ENCODE data around the gene SLC7A5.
"Not testable (repeated sequence)": the region's sequence is repeated elsewhere in the genome, so short reads cannot be mapped to it uniquely, and the experiment has no call there.

Gene SLC7A5

DNA sequence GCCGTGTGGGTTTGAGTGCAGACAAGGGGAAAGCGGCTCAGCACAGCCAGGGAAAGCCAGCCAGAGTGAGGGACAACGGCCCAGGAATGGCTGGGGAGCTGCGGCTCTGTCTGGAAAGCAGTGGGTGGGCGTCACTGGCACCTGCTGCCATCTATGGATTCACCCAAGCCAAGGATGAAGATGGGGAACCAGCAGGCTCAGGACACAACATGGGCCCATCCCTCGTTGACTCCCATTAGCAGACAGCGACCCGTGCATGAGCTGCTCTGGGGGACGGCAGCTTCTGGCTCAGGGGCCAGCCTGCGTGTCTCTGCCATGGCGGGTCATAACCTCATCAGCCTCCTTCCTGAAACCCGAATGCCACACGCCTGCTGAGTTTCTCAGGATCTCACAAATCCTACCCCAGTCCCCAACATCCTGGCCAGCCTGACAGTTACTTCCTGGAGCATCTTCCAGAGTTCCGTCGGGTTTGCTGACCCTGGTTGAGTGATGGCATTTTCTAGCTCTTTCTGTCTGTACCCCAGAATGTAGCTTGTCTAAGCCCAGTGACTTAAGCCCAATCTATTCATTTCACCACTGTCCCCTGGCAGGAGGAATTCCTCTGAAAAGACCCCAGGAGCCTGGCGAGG, 50.7 kb downstream of the SLC7A5 start:
- Histone ChIP-seq H3K9me3 (ENCODE audit: low read length) (peaks cover 13% of the 10 kb centered on the region), H3K27me3 (ENCODE audit: insufficient read depth, low read length) (peaks cover under 1% of the 10 kb centered on the region; the same call in 1 of the 2 replicates), H3K4me2 (ENCODE audit: low read length) (no peak overlapping the region), H3K36me3 (ENCODE audit: insufficient read depth, low read length) (no peaks in the 10 kb centered on the region; the same call in 1 of the 2 replicates), H2AFZ (ENCODE audit: low read length) (no peak overlapping the region), H3F3A (ENCODE audit: insufficient read depth, low read length) (no peaks in the 10 kb centered on the region), H3K9ac (ENCODE audit: low read length) (no peak overlapping the region), H3K27ac (ENCODE audit: low read depth, low read length, poor library complexity, severe bottlenecking) (no peak overlapping the region), H3K4me1 (ENCODE audit: insufficient read depth, low read length, severe bottlenecking) (peaks cover 13% of the 10 kb centered on the region), H3K9me2 (ENCODE audit: low read depth, low read length) (no peaks in the 10 kb centered on the region), H4K20me1 (ENCODE audit: insufficient read depth, low read length) (no peaks in the 10 kb centered on the region), H3K79me2 (ENCODE audit: insufficient read depth, low read length) (no peaks in the 10 kb centered on the region), H3K4me3 (ENCODE audit: low read depth, low read length, poor library complexity, severe bottlenecking) (no peak overlapping the region)
- TF ChIP-seq EZH2 (IDR thresholded peaks at IDR 0.05; ENCODE audit: borderline replicate concordance, low read length), result no peak
- TF ChIP-seq CTCF (IDR thresholded peaks at IDR 0.05; ENCODE audit: low read length), result no peak

DNA sequence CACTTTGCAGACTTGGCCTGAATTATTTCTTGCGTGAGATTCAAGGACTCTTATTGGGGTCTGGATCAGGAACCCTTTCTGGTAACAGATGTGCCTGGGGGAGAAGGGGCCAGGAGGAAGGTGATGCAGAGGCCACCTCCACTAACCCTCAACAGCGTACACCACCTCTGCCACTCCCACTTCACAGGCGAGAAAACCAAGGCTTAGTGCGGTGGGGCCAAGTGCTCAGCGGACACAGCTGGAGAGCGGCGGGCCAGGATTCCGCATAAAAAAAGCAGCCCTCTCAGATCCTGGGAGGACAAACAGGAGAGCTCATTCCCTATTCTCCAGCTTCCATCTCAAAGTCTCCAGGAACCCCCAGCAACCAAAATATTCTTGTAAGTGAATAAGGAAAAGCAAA, 51.4 kb downstream of the SLC7A5 start:
- Histone ChIP-seq H3K9me2 (ENCODE audit: low read depth, low read length) (no peaks in the 10 kb centered on the region), H3K79me2 (ENCODE audit: insufficient read depth, low read length) (no peaks in the 10 kb centered on the region), H4K20me1 (ENCODE audit: insufficient read depth, low read length) (no peaks in the 10 kb centered on the region), H2AFZ (ENCODE audit: low read length) (no peak overlapping the region), H3K36me3 (ENCODE audit: insufficient read depth, low read length) (no peaks in the 10 kb centered on the region; the same call in 1 of the 2 replicates), H3K9me3 (ENCODE audit: low read length) (peaks cover 13% of the 10 kb centered on the region), H3K4me1 (ENCODE audit: insufficient read depth, low read length, severe bottlenecking) (peaks cover 13% of the 10 kb centered on the region), H3K27me3 (ENCODE audit: insufficient read depth, low read length) (no peaks in the 10 kb centered on the region; the same call in 1 of the 2 replicates), H3K4me2 (ENCODE audit: low read length) (no peak overlapping the region), H3K9ac (ENCODE audit: low read length) (no peak overlapping the region), H3F3A (ENCODE audit: insufficient read depth, low read length) (no peaks in the 10 kb centered on the region), H3K4me3 (ENCODE audit: low read depth, low read length, poor library complexity, severe bottlenecking) (no peak overlapping the region), H3K27ac (ENCODE audit: low read depth, low read length, poor library complexity, severe bottlenecking) (no peak overlapping the region)
- TF ChIP-seq CTCF (IDR thresholded peaks at IDR 0.05; ENCODE audit: low read length) (no peak), EZH2 (IDR thresholded peaks at IDR 0.05; ENCODE audit: borderline replicate concordance, low read length) (no peak)

DNA sequence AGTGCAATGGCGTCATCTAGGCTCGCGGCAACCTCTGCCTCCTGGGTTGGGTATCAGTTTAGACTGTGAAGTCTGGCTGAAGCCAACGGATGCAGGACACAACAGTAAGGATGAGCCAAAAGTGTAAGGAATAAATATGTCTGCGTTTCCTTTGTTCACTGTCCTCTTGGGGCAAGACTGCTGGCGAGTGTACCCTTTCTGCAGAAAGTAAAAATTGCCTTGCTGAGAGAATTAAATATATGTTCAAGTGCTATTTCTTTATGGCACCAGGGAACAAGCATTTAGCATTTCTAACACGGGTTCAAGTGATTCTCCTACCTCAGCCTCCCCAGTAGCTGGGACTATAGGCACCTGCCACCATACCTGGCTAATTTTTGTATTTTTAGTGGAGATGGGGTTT, 51.9 kb downstream of the SLC7A5 start:
- H3K9me3 ChIP-seq (ENCODE audit: low read length), result peaks cover 13% of the 10 kb centered on the region
- H3K9ac ChIP-seq (ENCODE audit: low read length); H3K36me3 ChIP-seq (ENCODE audit: insufficient read depth, low read length); H4K20me1 ChIP-seq (ENCODE audit: insufficient read depth, low read length); H3K79me2 ChIP-seq (ENCODE audit: insufficient read depth, low read length); H3F3A ChIP-seq (ENCODE audit: insufficient read depth, low read length); H3K27ac ChIP-seq (ENCODE audit: low read depth, low read length, poor library complexity, severe bottlenecking); H3K4me2 ChIP-seq (ENCODE audit: low read length); H2AFZ ChIP-seq (ENCODE audit: low read length); H3K27me3 ChIP-seq (ENCODE audit: insufficient read depth, low read length); H3K4me3 ChIP-seq (ENCODE audit: low read depth, low read length, poor library complexity, severe bottlenecking); H3K9me2 ChIP-seq (ENCODE audit: low read depth, low read length): not testable (repeated sequence)
- H3K4me1 ChIP-seq (ENCODE audit: insufficient read depth, low read length, severe bottlenecking), result peaks cover 13% of the 10 kb centered on the region

DNA sequence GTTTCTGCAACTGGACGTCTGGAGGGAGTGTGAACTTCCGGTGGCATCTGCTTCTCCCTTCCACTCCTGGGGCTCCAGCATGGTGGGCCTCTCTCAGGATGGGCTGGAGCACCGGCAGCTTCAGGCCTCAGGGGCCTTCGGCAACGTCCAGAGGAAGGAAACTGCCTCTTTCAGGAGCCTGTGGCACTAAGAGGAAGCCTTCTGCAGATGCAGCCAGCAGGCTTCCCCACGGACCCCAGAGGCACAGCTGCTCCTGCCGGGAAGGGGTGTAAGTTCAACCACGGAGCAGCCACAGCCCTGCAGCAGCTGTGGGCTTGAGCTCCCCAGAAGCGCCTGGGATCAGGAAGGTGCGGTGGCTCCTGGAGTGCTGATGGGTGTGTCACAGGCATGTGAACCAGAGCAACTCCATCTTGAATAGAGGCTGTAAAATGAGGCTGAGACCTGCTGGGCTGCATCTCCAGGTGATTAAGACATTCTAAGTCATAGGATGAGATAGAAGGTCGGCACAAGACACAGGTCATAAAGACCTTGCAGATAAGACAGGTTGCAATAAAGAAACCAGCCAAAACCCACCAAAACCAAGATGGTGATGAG, 52.7 kb downstream of the SLC7A5 start:
- no peaks in the 10 kb centered on the region for H3K9me2 ChIP-seq (ENCODE audit: low read depth, low read length)
- H4K20me1 ChIP-seq (ENCODE audit: insufficient read depth, low read length), result no peaks in the 10 kb centered on the region
- H3K4me3 ChIP-seq (ENCODE audit: low read depth, low read length, poor library complexity, severe bottlenecking), result no peak overlapping the region
- no peak overlapping the region for H3K27ac ChIP-seq (ENCODE audit: low read depth, low read length, poor library complexity, severe bottlenecking)
- peaks cover 13% of the 10 kb centered on the region for H3K9me3 ChIP-seq (ENCODE audit: low read length)
- no peak overlapping the region for H2AFZ ChIP-seq (ENCODE audit: low read length)
- H3K9ac ChIP-seq (ENCODE audit: low read length), result no peak overlapping the region
- peaks cover 15% of the 10 kb centered on the region for H3K4me1 ChIP-seq (ENCODE audit: insufficient read depth, low read length, severe bottlenecking)
- no peaks in the 10 kb centered on the region for H3K79me2 ChIP-seq (ENCODE audit: insufficient read depth, low read length)
- no peaks in the 10 kb centered on the region for H3K27me3 ChIP-seq (ENCODE audit: insufficient read depth, low read length)
- H3K36me3 ChIP-seq (ENCODE audit: insufficient read depth, low read length), result no peaks in the 10 kb centered on the region; the same call in 1 of the 2 replicates
- no peak for TF ChIP-seq CTCF (IDR thresholded peaks at IDR 0.05; ENCODE audit: low read length)
- no peak for TF ChIP-seq EZH2 (IDR thresholded peaks at IDR 0.05; ENCODE audit: borderline replicate concordance, low read length)
- no peak overlapping the region for H3K4me2 ChIP-seq (ENCODE audit: low read length)
- H3F3A ChIP-seq (ENCODE audit: insufficient read depth, low read length), result no peaks in the 10 kb centered on the region
